LNCaP clone FGC (cell line): ENCODE data around the gene HILPDA.

Source experiments
- DNase-seq: peaks from one replicate; pipeline ENCODE4 v3.0.0-alpha.2; 2011; ENCODE audit warnings: low read depth
- H3K4me3 ChIP-seq: 2 replicates; pipeline ENCODE4 v1.5.1; 2011; ENCODE audit warnings: mild to moderate bottlenecking, low read depth, low read length, control low read depth
- CTCF ChIP-seq: IDR thresholded peaks from 2 replicates; pipeline ENCODE4 v1.5.1; 2012; ENCODE audit warnings: mild to moderate bottlenecking; ENCODE audit not compliant: control insufficient read depth, insufficient read depth; ENCODE audit errors: extremely low read depth

The HILPDA gene

GRCh38 chr7:128431221-128431620 lies 24.5 kb upstream of the HILPDA start:
- no peak for TF ChIP-seq CTCF
- DNase-seq, result no peak
- H3K4me3 ChIP-seq, result no peak overlapping the region

- H3K4me3 ChIP-seq, result no peak overlapping the region
- no peak for TF ChIP-seq CTCF
- no peak for DNase-seq
Measured at GRCh38 chr7:128431754-128432153, 23.9 kb upstream of the HILPDA start.

- no peak for DNase-seq
- no peak for TF ChIP-seq CTCF
- no peak overlapping the region for H3K4me3 ChIP-seq
Measured at GRCh38 chr7:128434413-128435326, 21.0 kb upstream of the HILPDA start.

- TF ChIP-seq CTCF, result no peak
- no peak for DNase-seq
- H3K4me3 ChIP-seq, result no peak overlapping the region
Measured at GRCh38 chr7:128435327-128435686, 20.4 kb upstream of the HILPDA start.

- H3K4me3 ChIP-seq, result no peak overlapping the region
- no peak for DNase-seq
- TF ChIP-seq CTCF, result no peak
Measured at GRCh38 chr7:128437426-128438332, 18.0 kb upstream of the HILPDA start.

GRCh38 chr7:128442356-128442755 lies 13.3 kb upstream of the HILPDA start:
- DNase-seq, result no peak
- no peak for TF ChIP-seq CTCF
- no peak overlapping the region for H3K4me3 ChIP-seq
